ENCODE data around the gene TNS1.
A peak's percentile ranks its signal among the peaks of the same experiment; 100 is the strongest.

Gene TNS1

GRCh38 chr2:217983276-217984233 is 19.2 kb downstream of the TNS1 start:
- DNase-seq: no peak

DNA sequence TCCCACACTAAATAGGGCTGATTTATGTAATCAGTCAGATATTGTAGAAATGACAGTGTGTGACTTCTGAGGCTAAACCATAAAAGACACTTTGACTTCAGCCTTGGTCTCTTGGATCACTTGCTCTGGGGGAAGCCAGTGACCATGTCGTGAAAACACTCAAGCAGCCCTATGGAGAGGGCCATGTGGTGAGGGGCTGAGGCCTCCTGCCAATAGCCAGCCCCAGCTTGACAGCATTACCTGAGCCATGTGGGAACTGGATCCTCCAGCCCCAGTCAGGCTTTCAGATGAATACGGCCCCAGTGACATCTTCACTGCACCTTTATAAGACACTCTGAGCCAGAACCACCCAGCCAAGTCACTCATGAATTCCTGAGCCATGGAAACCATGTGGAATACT is 20.8 kb downstream of the TNS1 start:
- DNase-seq: no peak

GRCh38 chr2:217981084-217981730 is 21.6 kb downstream of the TNS1 start:
- DNase-seq: no peak

- DNase-seq: peak in 1 of 56 donors; percentile 6
Observed at GRCh38 chr2:217980591-217980990, 22.2 kb downstream of the TNS1 start.

DNA sequence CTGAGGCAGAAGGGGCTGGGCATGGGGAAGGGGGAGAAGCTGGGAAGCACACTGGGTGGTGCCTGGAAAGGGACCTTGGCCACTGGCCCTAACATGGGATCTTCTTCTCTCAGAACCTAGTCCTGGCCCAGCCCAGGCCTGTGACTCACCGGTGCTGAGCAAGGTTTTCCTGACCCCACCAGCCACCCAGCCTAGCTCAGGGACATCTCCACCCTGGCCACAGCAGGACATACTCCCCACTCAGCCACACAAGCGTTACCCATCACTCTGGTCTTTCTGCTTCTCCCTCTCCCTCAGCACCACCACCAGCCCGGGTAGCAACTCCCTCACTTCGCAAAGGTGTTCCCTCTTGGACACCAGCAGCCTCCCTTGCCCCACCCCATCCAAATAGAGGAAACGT is 22.8 kb downstream of the TNS1 start:
- DNase-seq: no peak

- no peak for DNase-seq
Observed at GRCh38 chr2:217979151-217979811, 23.5 kb downstream of the TNS1 start.

GRCh38 chr2:217978536-217979150 is 24.2 kb downstream of the TNS1 start:
- no peak for DNase-seq

- no peak for DNase-seq
Observed at GRCh38 chr2:217977840-217978535, 24.8 kb downstream of the TNS1 start.

GRCh38 chr2:217976301-217976700 is 26.5 kb downstream of the TNS1 start:
- DNase-seq: no peak

DNA sequence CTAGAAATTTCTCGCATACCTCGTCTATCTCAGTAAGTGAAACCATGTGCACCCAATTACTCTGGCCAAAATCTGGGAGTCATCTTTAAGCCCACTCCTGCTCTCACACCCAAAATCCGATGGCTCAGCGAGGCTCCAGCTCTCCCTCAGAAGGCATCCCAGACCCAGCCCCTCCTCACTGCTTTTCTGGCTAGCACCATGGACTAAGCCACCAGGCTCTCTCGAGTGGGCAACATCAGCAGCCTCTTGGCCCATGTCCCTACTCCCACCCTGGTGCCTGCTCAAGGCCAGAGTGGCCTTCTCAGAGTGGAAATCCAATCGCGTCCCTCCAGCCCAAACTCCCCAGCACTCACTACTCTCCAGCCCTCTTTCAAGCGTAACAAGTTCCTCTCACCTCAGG is 27.2 kb downstream of the TNS1 start:
- DNase-seq: no peak

- no peak for DNase-seq
Observed at GRCh38 chr2:217974389-217975005, 28.3 kb downstream of the TNS1 start.

- DNase-seq: no peak
Observed at GRCh38 chr2:217973008-217973787, 29.6 kb downstream of the TNS1 start.

DNA sequence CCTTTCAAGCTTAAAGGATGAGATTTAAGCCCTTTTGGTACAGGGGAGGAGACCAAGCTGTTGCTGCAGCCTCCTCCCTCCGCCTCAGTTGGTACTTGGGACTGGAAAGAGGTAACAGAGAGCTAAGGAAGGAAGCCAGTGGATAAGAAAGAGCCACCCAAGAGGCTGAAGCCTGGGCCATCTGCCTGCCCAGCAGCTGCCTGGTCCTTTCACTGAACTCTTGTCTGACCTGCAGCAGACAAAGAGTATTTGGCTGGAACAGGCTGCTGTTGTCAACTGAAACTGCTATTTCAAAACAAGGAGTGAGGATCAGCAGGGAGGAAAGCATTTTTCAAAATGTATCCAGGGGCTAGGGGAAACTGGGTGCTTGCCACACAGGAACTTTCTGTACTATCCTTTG is 30.3 kb downstream of the TNS1 start:
- DNase-seq: peak in 2 of 56 donors; percentile 13 to 14

- DNase-seq: no peak
Observed at GRCh38 chr2:217972037-217972436, 30.8 kb downstream of the TNS1 start.

DNA sequence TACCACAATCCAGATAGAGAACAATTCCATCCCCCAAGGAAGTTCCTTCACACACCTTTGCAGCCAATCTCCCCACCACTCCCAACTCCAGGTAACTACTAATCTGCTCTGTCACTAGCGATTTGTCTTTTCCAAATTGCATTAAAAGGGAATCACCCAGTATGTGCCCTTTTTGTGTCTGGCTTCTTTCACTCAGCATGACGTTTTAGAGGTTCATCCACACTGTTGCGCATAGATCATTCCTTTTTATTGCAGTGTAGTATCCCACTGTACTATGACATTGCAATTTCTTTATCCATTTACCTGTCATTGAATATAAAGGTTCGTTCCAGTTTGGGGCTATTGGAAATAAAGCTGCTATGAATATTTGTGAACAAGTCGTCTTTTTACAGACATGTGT is 31.6 kb downstream of the TNS1 start:
- DNase-seq: no peak

DNA sequence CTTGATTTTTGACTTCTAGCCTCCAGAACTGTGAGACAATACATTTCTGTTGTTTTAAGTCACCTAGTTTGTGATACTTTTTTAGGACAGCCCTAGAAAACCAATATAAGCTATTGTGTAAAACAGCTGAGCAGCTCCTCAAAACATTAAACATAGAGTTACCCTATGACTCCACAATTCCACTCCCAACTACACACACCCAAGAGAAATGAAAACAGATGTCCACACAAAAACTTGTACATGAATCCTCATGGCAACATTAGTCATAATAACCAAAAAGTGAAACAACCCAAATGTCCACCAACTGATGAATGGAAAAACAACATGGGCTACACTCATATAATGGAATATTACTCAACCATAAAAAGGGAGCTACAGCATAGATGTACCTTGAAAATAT is 32.6 kb downstream of the TNS1 start:
- no peak for DNase-seq

DNA sequence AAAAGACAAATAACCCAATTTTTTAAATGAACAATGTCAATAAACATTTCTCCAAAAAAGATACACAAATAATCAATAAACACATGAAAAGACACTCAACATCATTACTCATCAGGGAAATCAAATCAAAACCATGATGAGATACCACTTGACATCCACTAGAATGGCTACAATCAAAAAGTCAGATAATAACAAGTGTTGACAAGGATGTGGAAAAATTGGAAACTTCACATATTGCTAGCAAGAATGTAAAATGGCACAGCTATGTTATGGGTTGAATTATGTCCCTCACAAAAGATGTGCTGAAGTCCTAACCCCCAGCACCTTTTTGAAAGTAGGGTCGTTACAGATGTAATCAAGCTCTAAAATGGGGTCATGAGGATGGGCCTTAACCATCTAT is 33.2 kb downstream of the TNS1 start:
- no peak for DNase-seq

GRCh38 chr2:217968023-217968422 is 34.8 kb downstream of the TNS1 start:
- no peak for DNase-seq

GRCh38 chr2:217966423-217967070 is 36.2 kb downstream of the TNS1 start:
- no peak for DNase-seq
